CD8-positive, alpha-beta memory T cell (primary cell): ENCODE data around the gene ZFX. TPM values are rescaled to one million over a fixed set of nuclear protein-coding genes. Genes with fewer than 3 reads are reported as not detected.

ENCODE experiments used
- CTCF ChIA-PET: fragments of 350-600 bp; sonication (Branson Sonifier 250); formaldehyde crosslinking; loops from one replicate; lab custom pipeline; 2021; ENCODE audit warnings: antibody characterized with exemption; lab: Charles Lee
- POLR2A ChIA-PET: fragments of 350-600 bp; sonication (Branson Sonifier 250); formaldehyde crosslinking; loops from one replicate; lab custom pipeline; 2021; ENCODE audit warnings: antibody characterized with exemption; lab: Charles Lee
- DNase-seq, 5 donors: peaks; one replicate each; pipeline versions ENCODE4 v3.0.0 to v3.0.0-alpha.2; 2020 to 2022; ENCODE audit warnings: mixed read lengths in 1 of 5
- H3K27ac ChIP-seq: one replicate; pipeline ENCODE4 v1.7.0; 2013; ENCODE audit warnings: low read depth, mild to moderate bottlenecking, low read length, moderate library complexity
- H3K27me3 ChIP-seq: 2 replicates; pipeline ENCODE4 v1.7.0; 2013; ENCODE audit warnings: low read length, mild to moderate bottlenecking; ENCODE audit not compliant: insufficient read depth, poor library complexity, severe bottlenecking
- H3K36me3 ChIP-seq: 2 replicates; pipeline ENCODE4 v1.7.0; 2013; ENCODE audit warnings: mild to moderate bottlenecking, low read length, moderate library complexity; ENCODE audit not compliant: insufficient read depth
- H3K4me1 ChIP-seq: 2 replicates; pipeline ENCODE4 v1.7.0; 2013; ENCODE audit warnings: mild to moderate bottlenecking, low read length, moderate library complexity; ENCODE audit not compliant: insufficient read depth
- H3K4me3 ChIP-seq: 2 replicates; pipeline ENCODE4 v1.7.0; 2013; ENCODE audit warnings: mild to moderate bottlenecking, low read length
- H3K9me3 ChIP-seq: 2 replicates; pipeline ENCODE4 v1.7.0; 2013; ENCODE audit warnings: mild to moderate bottlenecking, low read length
- H3K27ac Mint-ChIP-seq, 8 donors: one replicate each; pipeline ENCODE4 v1.8.0; 2020 to 2021; ENCODE audit warnings: mixed read lengths in 8 of 8, mild to moderate bottlenecking in 6 of 8, inconsistent platforms in 3 of 8, moderate library complexity in 3 of 8
- H3K27me3 Mint-ChIP-seq, 2 donors: one replicate each; pipeline ENCODE4 v1.8.0; 2020 to 2021; ENCODE audit warnings: mixed read lengths in 2 of 2, mild to moderate bottlenecking in 1 of 2, moderate library complexity in 1 of 2
- H3K36me3 Mint-ChIP-seq, 3 donors: one replicate each; pipeline ENCODE4 v1.8.0; 2020 to 2021; ENCODE audit warnings: mixed read lengths in 3 of 3, inconsistent platforms in 1 of 3, mild to moderate bottlenecking in 1 of 3
- H3K4me1 Mint-ChIP-seq, 3 donors: one replicate each; pipeline ENCODE4 v1.8.0; 2020 to 2021; ENCODE audit warnings: mixed read lengths in 3 of 3, inconsistent platforms in 1 of 3, mild to moderate bottlenecking in 1 of 3
- H3K4me3 Mint-ChIP-seq, 7 donors: one replicate each; pipeline ENCODE4 v1.8.0; 2020 to 2021; ENCODE audit warnings: mixed read lengths in 7 of 7, mild to moderate bottlenecking in 6 of 7, moderate library complexity in 4 of 7, inconsistent platforms in 2 of 7
- H3K9me3 Mint-ChIP-seq, 5 donors: one replicate each; pipeline ENCODE4 v1.8.0; 2020 to 2022; ENCODE audit warnings: mixed read lengths in 5 of 5, mild to moderate bottlenecking in 3 of 5, moderate library complexity in 2 of 5, inconsistent platforms in 1 of 5
- polyA plus RNA-seq: library from polyadenylated mRNA; unstranded; fragments of 300-500 nt; fragmentation: Illumina TruSeq; gene quantifications from one replicate; pipeline ENCODE4 v1.2.3, GENCODE V29; 2021
- total RNA-seq, 2 experiments: library from RNA; stranded (reverse); gene quantifications; one replicate each; pipeline ENCODE4 v1.2.3, GENCODE V29; 2021

The ZFX gene
- total and polyA plus RNA-seq, 3 experiments from 2014 or later = 35.5 to 36.7 (median 36.6) TPM

GRCh38 chrX:24216827-24217226 lies 67.3 kb downstream of the ZFX start:
- peak overlapping the region in 5 of 8 donors; percentile 1 to 48 (median 25) for H3K27ac Mint-ChIP-seq
- no peak overlapping the region for H3K27ac ChIP-seq

GRCh38 chrX:24219320-24219719 lies 69.8 kb downstream of the ZFX start:
- no peaks in the 10 kb centered on the region for H3K27me3 ChIP-seq
- POLR2A ChIA-PET = no interaction called here
- no peaks in the 10 kb centered on the region for H3K4me1 ChIP-seq
- CTCF ChIA-PET = no interaction called here
- DNase-seq = no peak
- Mint-ChIP-seq H3K9me3 (no peaks in the 10 kb centered on the region), H3K27me3 (peaks cover 0 to 1% of the 10 kb centered on the region in 2 donors), H3K4me1 (peaks cover 3 to 32% (median 6%) of the 10 kb centered on the region in 3 donors), H3K4me3 (no peak overlapping the region), H3K27ac (peak overlapping the region in 2 of 8 donors; percentile 47 to 63), H3K36me3 (peaks cover 0 to 4% (median 0%) of the 10 kb centered on the region in 3 donors)
- H3K36me3 ChIP-seq = no peaks in the 10 kb centered on the region
- no peak overlapping the region for H3K4me3 ChIP-seq
- no peak overlapping the region for H3K27ac ChIP-seq
- H3K9me3 ChIP-seq = no peaks in the 10 kb centered on the region

More at GRCh38 chrX:24216827-24217226, 67.3 kb downstream of the ZFX start:
- H3K4me3 Mint-ChIP-seq = no peak overlapping the region
- Histone ChIP-seq H3K27me3 (no peaks in the 10 kb centered on the region), H3K4me1 (no peaks in the 10 kb centered on the region), H3K4me3 (no peak overlapping the region), H3K36me3 (no peaks in the 10 kb centered on the region), H3K9me3 (no peaks in the 10 kb centered on the region)
- peaks cover 0 to 16% (median 0%) of the 10 kb centered on the region in 3 donors for H3K36me3 Mint-ChIP-seq
- no peaks in the 10 kb centered on the region for H3K9me3 Mint-ChIP-seq
- CTCF ChIA-PET = no interaction called here
- peaks cover 0 to 1% of the 10 kb centered on the region in 2 donors for H3K27me3 Mint-ChIP-seq
- no peak for DNase-seq
- POLR2A ChIA-PET = no interaction called here
- peaks cover 3 to 37% (median 6%) of the 10 kb centered on the region in 3 donors for H3K4me1 Mint-ChIP-seq

- Mint-ChIP-seq H3K36me3 (peaks cover 0 to 16% (median 3%) of the 10 kb centered on the region in 3 donors), H3K4me3 (no peak overlapping the region), H3K9me3 (peaks cover 2 to 5% (median 4%) of the 10 kb centered on the region in 5 donors), H3K4me1 (peaks cover 0 to 10% (median 3%) of the 10 kb centered on the region in 3 donors), H3K27ac (no peak overlapping the region), H3K27me3 (no peaks in the 10 kb centered on the region)
- Histone ChIP-seq H3K4me1 (no peaks in the 10 kb centered on the region), H3K36me3 (no peaks in the 10 kb centered on the region), H3K27ac (no peak overlapping the region), H3K27me3 (no peaks in the 10 kb centered on the region), H3K4me3 (no peak overlapping the region), H3K9me3 (no peaks in the 10 kb centered on the region)
- ChIA-PET CTCF (no interaction called here), POLR2A (no interaction called here)
- no peak for DNase-seq
Observed at GRCh38 chrX:24221872-24222271, 72.3 kb downstream of the ZFX start.

- H3K36me3 Mint-ChIP-seq = peaks cover 0 to 16% (median 5%) of the 10 kb centered on the region in 3 donors
- peaks cover 0 to 4% of the 10 kb centered on the region in 2 donors for H3K27me3 Mint-ChIP-seq
- Histone ChIP-seq H3K27me3 (no peaks in the 10 kb centered on the region), H3K4me3 (no peak overlapping the region), H3K36me3 (no peaks in the 10 kb centered on the region), H3K27ac (no peak overlapping the region), H3K4me1 (no peaks in the 10 kb centered on the region), H3K9me3 (no peaks in the 10 kb centered on the region)
- CTCF ChIA-PET = no interaction called here
- H3K9me3 Mint-ChIP-seq = peaks cover 2 to 5% (median 5%) of the 10 kb centered on the region in 5 donors
- no peak for DNase-seq
- no peak overlapping the region for H3K4me3 Mint-ChIP-seq
- H3K27ac Mint-ChIP-seq = no peak overlapping the region
- H3K4me1 Mint-ChIP-seq = no peaks in the 10 kb centered on the region
- POLR2A ChIA-PET = no interaction called here
Observed at GRCh38 chrX:24225265-24225664, 75.7 kb downstream of the ZFX start.

- no peak overlapping the region for H3K27ac ChIP-seq
Observed at GRCh38 chrX:24226176-24226575, 76.6 kb downstream of the ZFX start.

GRCh38 chrX:24228596-24228995 lies 79.1 kb downstream of the ZFX start:
- Histone ChIP-seq H3K36me3 (no peaks in the 10 kb centered on the region), H3K27ac (no peak overlapping the region)

More at GRCh38 chrX:24226176-24226575, 76.6 kb downstream of the ZFX start:
- H3K27me3 ChIP-seq = no peaks in the 10 kb centered on the region
- H3K9me3 Mint-ChIP-seq = peaks cover 2 to 5% (median 5%) of the 10 kb centered on the region in 5 donors
- no peaks in the 10 kb centered on the region for H3K4me1 ChIP-seq
- peaks cover 0 to 16% (median 5%) of the 10 kb centered on the region in 3 donors for H3K36me3 Mint-ChIP-seq
- H3K36me3 ChIP-seq = no peaks in the 10 kb centered on the region
- H3K4me1 Mint-ChIP-seq = no peaks in the 10 kb centered on the region
- H3K4me3 ChIP-seq = no peak overlapping the region
- H3K27ac Mint-ChIP-seq = no peak overlapping the region
- peaks cover 0 to 4% of the 10 kb centered on the region in 2 donors for H3K27me3 Mint-ChIP-seq
- ChIA-PET POLR2A (no interaction called here), CTCF (no interaction called here)
- no peaks in the 10 kb centered on the region for H3K9me3 ChIP-seq
- H3K4me3 Mint-ChIP-seq = no peak overlapping the region
- no peak for DNase-seq

GRCh38 chrX:24229400-24229879 lies 79.9 kb downstream of the ZFX start:
- H3K27ac ChIP-seq = no peak overlapping the region
- H3K4me3 ChIP-seq = no peak overlapping the region
- H3K9me3 Mint-ChIP-seq = peaks cover 2 to 5% (median 5%) of the 10 kb centered on the region in 5 donors
- no peaks in the 10 kb centered on the region for H3K36me3 ChIP-seq
- H3K4me1 Mint-ChIP-seq = no peaks in the 10 kb centered on the region
- H3K36me3 Mint-ChIP-seq = peaks cover 0 to 16% (median 5%) of the 10 kb centered on the region in 3 donors
- peaks cover 0 to 4% of the 10 kb centered on the region in 2 donors for H3K27me3 Mint-ChIP-seq
- H3K4me1 ChIP-seq = no peaks in the 10 kb centered on the region
- no peaks in the 10 kb centered on the region for H3K9me3 ChIP-seq
- POLR2A ChIA-PET = no interaction called here
- no peak overlapping the region for H3K27ac Mint-ChIP-seq
- no peak overlapping the region for H3K4me3 Mint-ChIP-seq
- no peaks in the 10 kb centered on the region for H3K27me3 ChIP-seq
- CTCF ChIA-PET = no interaction called here
- DNase-seq = no peak

More at GRCh38 chrX:24228596-24228995, 79.1 kb downstream of the ZFX start:
- peaks cover 2 to 5% (median 5%) of the 10 kb centered on the region in 5 donors for H3K9me3 Mint-ChIP-seq
- peaks cover 0 to 4% of the 10 kb centered on the region in 2 donors for H3K27me3 Mint-ChIP-seq
- H3K4me1 Mint-ChIP-seq = no peaks in the 10 kb centered on the region
- no peaks in the 10 kb centered on the region for H3K4me1 ChIP-seq
- no peak overlapping the region for H3K27ac Mint-ChIP-seq
- H3K36me3 Mint-ChIP-seq = peaks cover 0 to 16% (median 5%) of the 10 kb centered on the region in 3 donors
- H3K9me3 ChIP-seq = no peaks in the 10 kb centered on the region
- POLR2A ChIA-PET = no interaction called here
- DNase-seq = no peak
- H3K4me3 Mint-ChIP-seq = no peak overlapping the region
- no peaks in the 10 kb centered on the region for H3K27me3 ChIP-seq
- CTCF ChIA-PET = no interaction called here
- no peak overlapping the region for H3K4me3 ChIP-seq

GRCh38 chrX:24229976-24230375 lies 80.4 kb downstream of the ZFX start:
- Histone ChIP-seq H3K4me1 (no peaks in the 10 kb centered on the region), H3K4me3 (no peak overlapping the region), H3K36me3 (no peaks in the 10 kb centered on the region), H3K27ac (no peak overlapping the region), H3K9me3 (no peaks in the 10 kb centered on the region), H3K27me3 (no peaks in the 10 kb centered on the region)
- ChIA-PET CTCF (no interaction called here), POLR2A (no interaction called here)
- Mint-ChIP-seq H3K4me1 (no peaks in the 10 kb centered on the region), H3K27ac (no peak overlapping the region), H3K36me3 (peaks cover 0 to 16% (median 5%) of the 10 kb centered on the region in 3 donors), H3K9me3 (peaks cover 2 to 5% (median 5%) of the 10 kb centered on the region in 5 donors), H3K27me3 (peaks cover 0 to 4% of the 10 kb centered on the region in 2 donors), H3K4me3 (no peak overlapping the region)
- DNase-seq = no peak
